GM21423 (cell line): ENCODE measurements around the gene RIPOR3.
"Not testable (repeated sequence)": the region's sequence is repeated elsewhere in the genome, so short reads cannot be mapped to it uniquely, and the experiment has no call there.

ENCODE experiments used
- ATAC-seq: cut with Tn5 transposase; IDR thresholded peaks from one replicate; pipeline ENCODE4 v1.9.1; 2021; ENCODE audit warnings: mild to moderate bottlenecking, moderate library complexity; ENCODE audit not compliant: unreplicated experiment

Gene RIPOR3

GRCh38 chr20:50704514-50704913 lies 13.2 kb upstream of the RIPOR3 start:
- ATAC-seq: no peak

DNA sequence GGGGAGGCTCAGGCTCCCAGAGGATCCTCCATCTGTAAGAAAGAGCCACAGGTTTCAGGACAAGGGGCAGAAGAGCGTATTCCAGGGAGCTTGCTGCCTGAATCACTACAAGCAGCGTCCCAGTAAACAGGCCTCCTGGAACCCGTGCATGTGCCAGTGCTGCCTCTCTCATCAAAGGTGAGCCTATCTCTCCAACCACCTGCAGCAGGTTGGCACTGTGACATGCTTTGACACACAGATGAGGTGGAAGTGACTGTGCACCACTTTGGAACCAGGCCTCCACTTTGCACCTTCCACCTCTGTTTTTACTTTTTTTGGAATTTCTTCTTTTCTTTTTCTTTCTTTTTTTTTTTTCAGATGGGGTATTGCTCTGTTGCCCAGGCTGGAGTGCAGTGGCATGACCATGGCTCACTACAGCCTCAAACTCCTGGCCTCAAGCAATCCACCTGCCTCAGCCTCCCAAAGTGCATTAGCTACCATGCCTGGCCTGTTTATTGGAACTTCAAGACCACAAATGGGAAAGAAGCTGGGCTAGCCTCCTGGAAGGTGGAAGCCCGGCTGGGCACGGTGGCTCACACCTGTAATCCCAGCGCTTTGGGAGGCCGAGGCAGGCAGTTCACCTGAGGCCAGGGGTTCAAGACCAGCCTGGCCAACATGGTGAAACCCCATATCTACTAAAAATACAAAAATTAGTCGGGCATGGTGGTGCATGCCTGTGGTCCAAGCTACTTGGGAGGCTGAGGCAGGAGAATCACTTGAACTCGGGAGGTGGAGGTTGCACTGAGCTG lies 12.5 kb upstream of the RIPOR3 start:
- ATAC-seq: not testable (repeated sequence)

DNA sequence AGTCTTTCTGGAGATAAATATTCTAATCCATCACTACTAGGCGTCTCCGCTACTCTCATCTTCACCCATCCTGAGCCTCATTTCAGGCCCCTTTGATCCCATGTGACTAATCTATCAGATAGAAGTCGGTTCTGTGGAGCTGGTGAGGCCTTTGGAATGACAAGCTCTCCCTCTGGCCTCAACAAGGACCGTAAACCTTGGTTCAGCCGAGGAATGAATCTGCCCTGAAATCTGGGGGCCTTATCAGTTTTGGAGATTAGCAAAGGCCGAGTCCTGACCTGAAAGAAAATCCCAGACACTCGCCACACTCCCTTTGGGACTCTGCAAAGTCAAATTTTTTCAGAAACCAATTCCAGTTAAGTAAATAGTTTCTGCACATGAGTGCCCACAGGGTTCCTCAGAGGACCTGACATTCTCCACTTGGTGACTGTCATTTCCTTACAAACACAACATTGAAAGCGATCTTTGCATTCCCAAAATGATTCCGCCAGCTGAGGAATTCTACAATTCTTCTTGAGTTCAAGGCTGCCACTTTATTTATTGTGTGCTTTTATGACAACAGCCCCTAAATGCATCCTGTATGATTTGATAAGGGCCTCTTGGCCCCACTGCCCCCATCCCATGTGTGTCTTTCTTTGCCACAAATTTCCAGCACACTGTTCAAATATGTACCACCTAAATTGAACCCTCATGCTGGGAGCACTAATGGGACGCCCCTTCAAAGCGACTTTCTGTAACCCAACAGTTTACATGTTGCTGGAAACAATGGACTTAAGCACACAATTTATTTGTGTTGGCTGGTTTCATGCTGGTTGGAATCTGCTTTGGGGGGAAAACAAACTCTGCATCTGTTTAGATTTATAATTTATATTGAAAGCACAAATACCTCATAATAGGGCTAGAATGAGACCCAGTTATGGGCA lies 10.0 kb upstream of the RIPOR3 start:
- ATAC-seq: no peak

DNA sequence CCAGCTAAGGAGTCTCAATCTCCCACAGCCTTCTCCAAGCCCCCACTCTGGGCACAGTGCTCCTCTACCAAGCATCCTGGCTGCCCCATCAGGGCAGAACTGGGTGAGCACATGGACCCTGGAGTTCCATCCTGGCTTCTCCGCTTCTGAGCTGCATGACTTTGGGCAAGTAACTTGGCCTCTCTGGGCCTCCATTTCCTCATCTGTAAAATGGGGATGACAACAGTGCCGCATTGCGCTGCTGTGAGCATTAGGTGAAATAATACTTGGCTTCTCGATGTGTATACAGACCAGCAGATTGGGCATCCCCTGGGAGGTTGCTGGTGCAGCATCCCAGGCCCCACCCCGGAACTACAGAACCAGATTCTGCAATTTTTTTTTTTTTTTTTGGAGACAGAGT lies 8.3 kb upstream of the RIPOR3 start:
- ATAC-seq: no peak

- not testable (repeated sequence) for ATAC-seq
These were observed 6.9 kb upstream of the RIPOR3 start for GRCh38 chr20:50698255-50698654.

GRCh38 chr20:50695135-50695872 lies 4.0 kb upstream of the RIPOR3 start:
- ATAC-seq: no peak

DNA sequence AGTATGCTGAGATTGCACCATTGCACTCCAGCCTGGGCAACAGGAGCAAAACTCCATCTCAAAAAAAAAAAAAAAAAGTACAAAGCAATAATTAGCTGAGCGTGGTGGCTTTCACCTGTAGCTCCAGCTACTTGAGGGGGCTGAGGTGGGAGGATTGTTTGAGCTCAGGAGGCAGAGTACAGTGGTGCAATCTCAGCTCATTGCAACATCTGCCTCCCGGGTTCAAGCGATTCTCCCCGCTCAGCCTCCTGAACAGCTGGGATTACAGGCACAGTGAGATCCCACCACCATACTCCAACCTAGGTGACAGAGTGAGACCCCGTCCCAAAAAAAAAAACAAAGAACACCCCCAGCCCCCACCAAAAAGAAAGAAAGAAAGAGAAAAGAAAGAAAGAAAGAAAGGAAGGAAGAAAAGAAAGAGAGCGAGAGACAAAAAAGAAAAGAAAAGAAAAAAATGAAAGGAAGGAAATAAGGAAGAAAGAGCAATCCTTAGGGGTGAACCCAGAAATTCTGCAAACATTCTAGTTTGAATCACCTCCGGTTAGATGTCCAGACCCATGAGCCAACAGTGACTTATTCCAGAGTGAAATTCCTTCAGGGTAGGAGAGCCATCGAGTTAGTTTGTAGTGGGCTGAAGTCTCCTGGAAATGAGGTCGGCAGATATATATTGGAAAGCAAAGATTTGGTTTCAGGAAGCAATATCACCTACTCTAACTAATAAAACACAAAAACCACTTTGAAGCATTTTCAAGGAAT lies 3.2 kb upstream of the RIPOR3 start:
- no peak for ATAC-seq

DNA sequence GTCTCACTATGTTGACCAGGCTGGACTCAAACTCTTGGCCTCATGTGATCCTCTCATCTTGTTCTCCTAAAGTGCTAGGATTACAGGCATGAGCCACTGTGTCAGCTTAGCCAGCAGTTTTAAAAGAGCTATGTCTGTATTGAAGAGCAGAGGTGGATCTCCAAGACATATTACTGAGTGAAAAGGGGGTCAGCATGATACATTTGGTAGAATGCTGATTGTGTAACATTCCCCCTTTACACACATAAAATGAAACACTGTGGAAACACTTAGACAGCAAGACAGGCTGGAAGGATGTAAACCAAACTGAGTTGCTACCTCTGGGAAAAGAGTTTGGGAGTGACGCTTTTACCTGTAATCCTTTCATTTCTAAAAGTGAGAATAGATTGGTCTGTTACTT lies 1.7 kb upstream of the RIPOR3 start:
- no peak for ATAC-seq

DNA sequence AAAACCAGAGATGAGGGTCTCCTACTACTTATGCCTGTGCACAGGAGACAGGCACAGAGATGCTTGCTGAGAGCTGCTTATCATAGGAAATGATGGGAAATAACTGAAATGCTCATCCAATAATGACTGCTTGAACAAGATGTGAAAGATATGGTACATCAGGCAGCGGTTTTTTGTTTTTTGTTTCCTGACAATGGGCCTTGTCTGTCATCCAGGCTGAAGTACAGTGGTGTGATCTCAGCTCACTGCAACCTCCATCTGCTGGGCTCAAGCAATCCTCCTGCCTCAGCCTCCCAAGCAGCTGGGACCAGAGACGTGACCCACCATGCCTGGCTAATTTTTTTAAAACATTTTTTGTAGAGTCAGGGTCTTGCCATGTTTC lies 1.2 kb upstream of the RIPOR3 start:
- no peak for ATAC-seq

- no peak for ATAC-seq
These were observed 520 bp upstream of the RIPOR3 start for GRCh38 chr20:50691573-50692551.

GRCh38 chr20:50689864-50690649 lies 1.3 kb downstream of the RIPOR3 start:
- ATAC-seq: no peak

DNA sequence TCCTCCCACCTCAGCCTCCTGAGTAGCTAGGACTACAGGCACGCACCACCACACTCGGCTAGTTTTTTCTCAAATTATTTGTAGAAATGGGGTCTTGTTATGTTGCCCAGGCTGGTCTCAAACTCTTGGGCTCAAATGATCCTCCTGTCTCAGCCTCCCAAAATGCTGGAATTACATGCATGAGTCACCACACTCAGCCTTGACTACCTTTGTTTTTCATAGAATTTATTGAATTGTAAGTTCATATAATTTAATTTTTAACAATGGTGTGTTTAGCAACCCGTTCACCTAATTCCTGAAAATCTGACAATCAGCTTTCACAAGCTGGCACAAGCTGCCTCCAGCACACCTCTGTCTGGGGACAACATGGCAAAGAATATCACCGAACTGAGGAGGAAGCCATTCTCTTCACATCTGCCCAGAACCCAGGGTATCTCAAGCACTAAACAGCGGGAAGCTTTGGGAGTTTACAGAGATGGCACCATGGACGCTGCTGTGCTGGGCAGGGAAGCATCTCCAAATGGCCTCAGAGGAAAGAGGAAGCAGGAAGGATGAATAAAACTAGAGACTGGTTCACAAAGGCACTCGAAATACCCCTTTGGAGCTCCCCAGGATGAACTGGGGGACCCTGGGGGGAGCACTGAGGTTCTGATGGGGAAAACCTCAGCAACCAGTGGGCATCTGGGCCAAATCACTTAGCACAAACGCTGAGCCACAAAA lies 2.9 kb downstream of the RIPOR3 start:
- ATAC-seq: no peak

DNA sequence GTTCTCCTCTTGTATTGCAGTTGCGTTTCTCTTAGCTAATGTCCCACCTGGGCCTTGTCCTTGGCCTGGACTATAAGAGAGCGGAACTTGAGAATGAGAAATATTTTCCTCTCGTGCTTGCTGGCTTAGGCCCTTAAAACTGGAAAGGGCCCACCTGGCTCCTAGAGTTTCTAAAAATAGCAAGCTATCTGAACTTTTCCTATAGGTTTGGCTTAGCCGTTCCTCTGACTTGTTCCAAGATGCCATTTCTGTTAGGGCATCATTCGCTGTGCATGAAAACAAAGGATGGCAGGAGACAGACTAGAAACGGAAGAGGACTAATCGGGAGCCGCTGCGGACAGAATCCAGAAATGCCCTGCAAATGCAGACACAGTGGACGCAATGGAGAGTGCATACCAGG lies 4.5 kb downstream of the RIPOR3 start:
- no peak for ATAC-seq

DNA sequence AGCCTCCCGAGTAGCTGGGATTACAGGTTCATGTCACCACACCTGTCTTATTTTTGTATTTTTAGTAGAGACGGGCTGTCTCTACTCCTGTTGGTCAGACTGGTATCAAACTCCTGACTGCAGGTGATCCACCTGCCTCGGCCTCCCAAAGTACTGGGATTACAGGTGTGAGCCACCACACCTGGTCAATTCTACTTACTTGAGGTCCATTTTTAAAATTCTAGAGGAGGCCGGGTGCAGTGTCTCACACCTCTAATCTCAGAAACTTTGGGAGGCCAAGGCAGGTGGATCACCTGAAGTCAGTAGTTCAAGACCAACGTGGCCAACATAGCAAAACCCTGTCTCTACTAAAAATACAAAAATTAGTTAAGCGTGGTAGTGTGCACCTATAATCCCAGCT lies 7.8 kb downstream of the RIPOR3 start:
- ATAC-seq: no peak

GRCh38 chr20:50682947-50683530 lies 8.3 kb downstream of the RIPOR3 start:
- ATAC-seq: no peak

GRCh38 chr20:50682065-50682464 lies 9.3 kb downstream of the RIPOR3 start:
- no peak for ATAC-seq

- ATAC-seq: no peak
These were observed 9.8 kb downstream of the RIPOR3 start for GRCh38 chr20:50681359-50682064.
